ENCODE data around the gene ZCRB1.
A peak's percentile ranks its signal among the peaks of the same experiment; 100 is the strongest.
"Not testable (repeated sequence)": the region's sequence is repeated elsewhere in the genome, so short reads cannot be mapped to it uniquely, and the experiment has no call there.

Gene ZCRB1, protein sequence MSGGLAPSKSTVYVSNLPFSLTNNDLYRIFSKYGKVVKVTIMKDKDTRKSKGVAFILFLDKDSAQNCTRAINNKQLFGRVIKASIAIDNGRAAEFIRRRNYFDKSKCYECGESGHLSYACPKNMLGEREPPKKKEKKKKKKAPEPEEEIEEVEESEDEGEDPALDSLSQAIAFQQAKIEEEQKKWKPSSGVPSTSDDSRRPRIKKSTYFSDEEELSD

DNA sequence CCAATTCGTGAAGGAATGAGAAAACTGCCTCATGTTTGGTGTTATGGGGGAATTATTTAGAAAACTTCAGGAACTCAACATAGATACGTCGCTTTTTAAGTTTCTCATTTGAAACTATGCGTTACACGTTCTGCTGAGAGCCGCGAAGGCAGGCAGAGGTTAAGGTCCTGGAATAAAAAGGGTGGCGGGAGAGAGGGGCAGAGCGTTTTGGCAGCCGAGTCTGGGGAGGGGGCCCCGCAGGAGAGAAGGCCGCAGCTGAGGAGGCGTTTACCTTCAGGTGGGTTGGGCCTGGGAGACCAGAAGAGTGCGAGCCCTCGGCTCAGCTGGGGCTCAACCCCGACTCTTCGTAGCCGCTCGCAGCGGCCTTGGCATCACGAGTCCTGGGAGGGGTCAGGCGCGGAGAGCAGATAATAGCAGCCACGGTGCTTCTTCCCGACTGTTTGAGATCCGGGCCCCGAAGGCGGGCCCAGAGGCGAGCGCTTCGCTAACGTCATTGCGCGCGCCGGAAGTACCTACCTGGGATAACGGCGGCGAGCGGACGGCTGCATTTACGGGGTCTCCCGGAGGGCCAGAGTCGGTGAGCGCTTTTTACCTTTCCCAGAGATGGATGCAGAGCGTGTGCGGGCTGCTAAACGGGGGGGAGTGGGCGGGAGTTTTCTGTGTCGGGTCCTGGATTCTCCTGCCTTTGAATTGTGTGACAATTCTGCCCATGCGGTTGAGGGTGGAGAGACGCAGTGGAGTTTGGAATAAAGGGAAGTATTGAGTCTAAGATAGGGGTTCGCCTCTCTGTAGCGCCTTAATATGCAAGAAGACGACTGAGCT, at the start of gene ZCRB1, which contains the start of gene PPHLN1:
ZCRB1 (minus strand) TSS at position 442 of the 822 bp plus-strand sequence. CDS start 1,992 bp downstream, outside the sequence.
PPHLN1 (plus strand) TSS at position 515 of the 822 bp plus-strand sequence. CDS start 9,736 bp downstream, outside the sequence.
- DNase-seq, result peak; percentile 58

DNA sequence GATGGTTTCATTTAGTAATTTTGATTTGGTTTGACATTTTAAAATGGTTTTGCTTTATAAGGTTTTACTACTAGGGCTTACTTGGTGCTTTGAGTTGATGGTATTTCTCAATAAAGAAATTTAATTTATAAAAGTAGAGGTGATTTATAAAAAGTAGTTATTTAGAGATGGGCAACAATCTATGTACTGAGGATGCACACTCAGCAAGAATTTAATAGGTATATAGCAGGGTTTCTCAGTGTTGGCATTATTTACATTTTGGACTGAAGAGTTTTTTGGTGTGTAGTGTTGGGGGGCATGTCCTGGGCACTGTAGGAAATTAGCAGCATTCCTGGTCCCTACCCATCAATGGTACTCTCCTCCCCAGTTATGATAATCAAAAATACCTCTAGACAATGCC, 47.8 kb upstream of the ZCRB1 start:
- no peak for DNase-seq

DNA sequence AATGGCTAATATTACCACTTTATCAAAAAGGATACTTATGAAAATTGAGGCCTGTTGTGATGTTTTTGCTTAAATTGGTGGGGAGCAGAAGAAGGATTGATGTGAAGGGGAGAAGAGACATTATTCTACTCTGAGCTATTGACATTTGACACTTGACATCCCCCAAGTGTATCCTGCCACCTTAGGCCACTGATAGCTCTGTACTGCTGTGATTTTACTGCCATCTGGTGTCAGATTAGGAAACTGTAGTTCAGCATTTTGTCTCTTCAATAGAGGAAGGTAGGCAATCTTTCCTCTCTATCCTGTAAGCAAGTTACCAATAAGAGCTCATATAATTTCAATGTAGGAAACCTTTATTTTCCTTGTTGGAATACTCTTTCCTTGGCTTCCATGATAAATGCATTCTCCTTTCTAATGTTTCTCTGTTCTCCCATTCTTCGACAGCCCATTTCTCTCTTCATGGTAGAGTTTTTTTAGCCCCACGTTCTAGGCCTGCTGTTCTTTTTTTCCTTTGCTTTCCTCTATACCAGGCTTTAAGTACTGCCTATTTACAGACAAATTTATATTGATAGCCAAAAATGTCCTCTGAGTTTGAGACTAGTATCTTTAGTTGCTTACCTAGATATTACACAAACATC, 46.4 kb upstream of the ZCRB1 start:
- peak; percentile 30 for DNase-seq

DNA sequence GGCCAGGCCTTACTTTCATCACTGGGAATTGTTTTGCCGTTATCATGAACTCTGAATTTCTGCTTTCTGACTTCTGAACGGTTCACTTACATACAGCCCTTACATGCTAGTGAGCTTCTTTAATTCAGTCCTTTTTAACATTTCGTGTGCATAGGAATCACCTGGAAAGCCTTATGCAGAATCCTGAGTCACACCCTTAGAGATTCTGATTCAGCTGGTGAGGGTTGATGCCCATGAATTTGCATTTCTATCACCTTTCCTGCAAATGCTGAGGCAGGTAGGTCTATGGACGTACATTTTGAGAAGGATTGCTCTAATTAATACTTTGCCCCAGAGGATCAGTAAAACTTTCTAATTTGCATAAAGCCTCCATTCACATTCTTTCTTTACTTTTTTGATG, 44.1 kb upstream of the ZCRB1 start:
- DNase-seq, result no peak

DNA sequence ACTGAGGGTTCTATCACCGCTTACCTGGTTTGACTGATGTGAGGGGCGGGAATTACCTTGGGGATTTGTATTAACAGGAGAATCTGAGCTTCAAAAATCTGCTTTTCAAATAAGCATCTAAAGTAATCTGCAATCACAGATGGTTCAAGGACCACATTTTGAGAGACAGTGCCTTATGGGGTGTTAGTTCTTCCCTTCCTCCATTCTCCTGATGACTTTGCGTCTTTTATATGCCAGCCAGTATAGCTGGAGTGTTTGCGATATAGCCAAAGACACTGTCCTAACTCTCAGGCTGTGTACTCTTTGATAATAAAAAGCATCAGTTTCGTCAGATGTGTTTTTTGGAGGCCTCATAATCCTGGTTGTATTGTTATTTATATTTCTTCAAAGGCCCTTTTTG, 39.6 kb upstream of the ZCRB1 start:
- no peak for DNase-seq

DNA sequence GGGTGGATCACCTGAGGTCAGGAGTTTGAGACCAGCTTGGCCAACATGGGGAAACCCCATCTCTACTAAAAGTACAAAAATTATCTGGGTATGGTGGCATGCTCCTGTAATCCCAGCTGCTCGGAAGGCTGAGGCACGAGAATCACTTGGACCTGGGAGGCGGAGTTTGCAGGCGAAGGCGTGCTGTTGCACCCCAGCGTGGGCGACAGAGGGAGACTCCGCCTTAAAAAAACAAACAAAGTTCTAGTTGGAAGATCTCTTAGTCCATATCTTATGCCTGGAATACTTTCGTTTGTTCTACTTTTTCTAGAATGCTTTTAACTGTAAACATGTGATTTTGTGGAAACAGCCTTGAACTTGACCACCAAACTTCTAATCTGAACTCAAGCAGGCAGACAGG, 38.8 kb upstream of the ZCRB1 start:
- no peak for DNase-seq

DNA sequence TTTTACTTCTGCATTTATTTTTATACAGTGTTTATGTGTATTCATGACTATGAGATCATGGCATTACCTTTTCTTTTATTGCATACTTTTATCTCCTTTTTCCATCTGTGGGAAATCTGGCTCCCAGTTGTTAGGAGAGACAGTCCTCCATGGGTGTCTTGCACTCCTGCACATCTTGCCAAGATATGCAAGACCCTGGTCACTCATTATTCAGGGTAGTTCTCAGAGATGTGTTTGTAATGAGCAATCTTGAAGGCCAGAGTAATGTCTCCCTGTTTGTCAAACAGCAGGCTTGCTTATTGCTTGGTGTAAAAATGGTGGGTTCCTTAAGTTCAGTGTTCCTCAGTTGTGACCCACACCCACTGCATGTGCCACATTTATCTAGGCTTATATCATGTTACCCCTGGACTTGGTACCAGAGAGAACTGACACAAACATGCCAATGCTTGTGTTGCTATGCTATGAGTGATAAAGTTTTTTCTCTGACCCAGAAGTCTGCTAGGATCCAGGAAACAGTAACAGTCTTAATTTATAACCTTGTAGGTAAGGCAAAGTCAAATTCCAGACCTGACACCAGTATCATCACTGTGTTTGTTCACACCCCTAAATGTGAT, 36.9 kb upstream of the ZCRB1 start:
- DNase-seq, result no peak

DNA sequence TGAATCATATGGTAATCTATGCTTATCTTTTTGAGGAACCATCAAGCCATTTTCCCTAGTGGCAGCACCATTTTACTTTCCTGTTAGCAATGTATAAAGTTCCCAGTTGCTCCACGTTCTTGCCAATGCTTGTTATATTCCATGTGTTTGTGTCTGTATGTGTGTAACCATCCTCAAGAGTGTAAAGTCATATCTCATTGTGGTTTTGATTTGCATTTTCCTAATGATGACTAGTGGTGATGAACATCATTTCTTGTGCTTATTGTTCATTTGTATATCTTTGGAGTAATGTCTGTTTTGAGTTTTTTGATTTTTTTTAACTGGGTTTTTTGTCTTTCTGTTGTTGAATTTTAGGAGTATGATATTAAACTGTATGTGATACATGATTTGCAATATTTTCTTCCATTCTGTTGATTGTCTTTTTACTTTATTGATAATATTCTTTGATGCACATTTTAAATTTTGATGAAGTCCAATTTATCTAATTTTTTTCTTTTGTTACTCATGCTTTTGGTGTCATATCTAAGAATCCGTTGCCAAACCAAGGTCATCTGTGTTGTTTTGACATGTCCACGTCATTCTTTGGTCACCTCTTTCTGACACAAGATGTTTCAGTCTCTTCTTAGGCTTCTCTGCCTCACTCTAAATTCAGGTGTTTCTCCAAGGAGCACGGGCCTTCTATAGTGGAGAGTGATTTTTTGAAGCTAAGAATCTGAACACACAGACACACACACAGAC, 36.2 kb upstream of the ZCRB1 start:
- no peak for DNase-seq

DNA sequence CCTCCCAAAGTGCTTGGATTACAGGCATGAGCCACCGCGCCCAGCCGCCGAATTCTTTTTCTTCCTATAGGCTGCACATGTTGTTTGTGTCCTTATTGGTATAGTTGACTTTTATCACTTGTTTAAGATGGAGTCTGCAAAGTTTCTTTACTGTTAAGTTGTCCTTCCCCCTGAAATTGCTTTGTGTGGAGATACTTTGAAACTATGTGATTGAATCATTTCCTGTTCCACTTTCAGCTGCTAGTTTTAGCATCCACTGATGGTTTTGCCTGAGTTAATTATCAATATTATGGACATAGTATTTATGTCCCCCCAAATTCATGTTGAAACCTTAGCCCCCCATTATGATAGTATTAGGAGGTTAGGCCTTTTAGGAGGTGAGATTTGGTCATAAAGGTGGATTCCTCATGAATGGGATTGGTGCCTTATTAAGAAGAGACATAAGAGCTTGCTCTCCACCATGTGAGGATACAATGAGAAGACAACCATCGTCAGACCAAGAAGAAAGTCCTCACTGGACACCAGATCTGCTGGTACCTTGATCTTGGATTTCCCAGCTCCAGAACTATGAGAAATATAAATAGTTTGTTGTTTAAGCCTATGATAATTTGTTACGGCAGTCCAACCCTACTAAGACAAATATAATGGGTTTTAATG, 35.0 kb upstream of the ZCRB1 start:
- no peak for DNase-seq

DNA sequence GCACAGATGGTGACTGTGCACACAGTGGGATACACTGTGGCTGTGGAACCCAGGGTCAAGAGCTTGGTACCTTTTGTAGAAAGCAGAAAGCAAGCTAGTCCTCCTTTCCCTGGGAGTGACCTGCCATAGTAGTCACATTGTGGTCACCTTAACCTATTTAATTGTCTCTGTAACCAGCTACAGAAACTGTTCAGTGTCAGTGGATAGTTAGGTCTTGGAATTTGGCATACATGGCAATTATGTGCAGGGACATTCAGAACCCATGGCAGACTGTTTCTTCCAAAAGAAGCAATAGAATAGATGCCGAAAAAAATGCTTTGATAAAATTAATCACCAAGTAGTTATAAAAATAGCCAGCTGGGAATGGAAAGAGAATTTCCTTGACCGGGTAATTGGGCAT, 30.4 kb upstream of the ZCRB1 start:
- no peak for DNase-seq

DNA sequence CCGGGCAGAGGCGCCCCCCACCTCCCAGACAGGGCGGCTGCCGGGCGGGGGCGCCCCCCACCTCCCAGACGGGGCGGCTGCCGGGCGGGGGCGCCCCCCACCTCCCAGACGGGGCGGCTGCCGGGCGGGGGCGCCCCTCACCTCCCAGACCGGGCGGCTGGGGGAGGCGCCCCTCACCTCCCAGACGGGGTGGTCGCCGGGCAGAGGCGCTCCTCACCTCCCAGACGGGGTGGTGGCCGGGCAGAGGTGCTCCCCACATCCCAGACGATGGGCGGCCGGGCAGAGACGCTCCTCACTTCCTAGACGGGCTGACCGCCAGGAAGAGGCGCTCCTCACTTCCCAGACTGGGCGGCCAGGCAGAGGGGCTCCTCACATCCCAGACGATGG, 24.1 kb upstream of the ZCRB1 start:
- not testable (repeated sequence) for DNase-seq

DNA sequence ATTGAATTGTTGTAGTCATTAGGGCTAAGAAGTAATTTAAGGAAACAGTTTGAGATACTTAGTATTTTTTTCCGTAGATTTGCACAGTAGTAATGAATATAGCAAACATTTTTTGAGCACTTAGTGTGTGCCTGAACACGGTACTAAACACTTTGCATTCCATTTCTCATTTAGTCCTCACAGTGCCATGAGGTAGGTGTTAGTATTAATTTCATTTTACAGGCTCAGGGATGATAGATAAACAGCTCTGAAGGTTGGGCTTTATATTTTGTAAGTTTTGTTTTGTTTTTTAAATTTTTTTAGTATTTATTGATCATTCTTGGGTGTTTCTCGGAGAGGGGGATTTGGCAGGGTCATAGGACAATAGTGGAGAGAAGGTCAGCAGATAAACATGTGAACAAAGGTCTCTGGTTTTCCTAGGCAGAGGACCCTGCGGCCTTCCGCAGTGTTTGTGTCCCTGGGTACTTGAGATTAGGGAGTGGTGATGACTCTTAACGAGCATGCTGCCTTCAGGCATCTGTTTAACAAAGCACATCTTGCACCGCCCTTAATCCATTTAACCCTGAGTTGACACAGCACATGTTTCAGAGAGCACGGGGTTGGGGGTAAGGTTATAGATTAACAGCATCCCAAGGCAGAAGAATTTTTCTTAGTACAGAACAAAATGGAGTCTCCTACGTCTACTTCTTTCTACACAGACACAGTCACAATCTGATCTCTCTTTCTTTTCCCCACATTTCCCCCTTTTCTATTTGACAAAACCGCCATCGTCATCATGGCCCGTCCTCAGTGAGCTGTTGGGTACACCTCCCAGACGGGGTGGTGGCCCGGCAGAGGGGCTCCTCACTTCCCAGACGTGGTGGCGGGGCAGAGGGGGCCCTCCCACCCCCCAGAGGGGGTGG, 23.5 kb upstream of the ZCRB1 start:
- not testable (repeated sequence) for DNase-seq

DNA sequence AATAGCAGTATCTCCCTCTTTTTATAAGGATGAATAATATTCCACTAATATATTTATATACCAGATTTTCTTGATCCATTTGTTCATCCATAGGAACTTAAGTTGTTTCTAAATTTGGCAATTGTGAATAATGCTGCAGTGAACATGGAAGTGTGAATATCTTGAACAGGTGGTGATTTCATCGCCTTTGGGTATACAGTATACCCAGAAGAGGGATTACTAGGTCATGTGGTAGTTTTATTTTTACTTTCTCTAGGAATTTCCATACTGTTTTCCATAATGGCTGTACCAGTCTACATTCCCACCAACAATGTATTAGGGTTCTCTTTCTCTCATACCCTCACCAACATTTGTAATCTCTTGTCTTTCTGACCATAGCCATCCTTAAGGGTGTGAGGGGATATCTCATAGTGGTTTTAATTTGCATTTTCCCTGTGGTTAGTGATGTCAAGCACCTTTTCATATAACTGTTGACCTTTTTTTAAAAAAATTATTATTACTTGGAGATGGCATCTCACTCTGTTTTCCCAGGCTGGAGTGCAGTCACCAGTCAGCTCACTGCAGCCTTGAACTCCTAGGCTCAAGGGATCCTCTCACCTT, 20.6 kb upstream of the ZCRB1 start:
- no peak for DNase-seq

DNA sequence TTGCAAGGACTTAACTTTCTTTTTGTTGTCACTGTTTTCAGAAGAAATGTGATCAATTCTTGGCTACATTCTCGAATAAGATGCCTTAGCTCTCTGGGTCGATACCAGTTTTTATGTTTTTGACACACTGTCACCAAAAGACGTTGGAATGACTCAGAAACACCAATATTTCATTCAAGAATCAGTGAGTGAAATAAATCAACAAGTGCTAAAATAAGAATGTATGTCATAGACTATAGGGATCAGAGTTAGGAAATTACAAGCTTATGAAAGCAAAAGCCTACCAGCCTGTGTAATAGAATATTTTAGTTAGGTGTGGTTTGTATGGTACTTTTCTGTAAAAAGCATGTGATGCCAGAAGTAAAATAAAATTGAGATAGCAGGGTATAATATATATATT, 17.8 kb upstream of the ZCRB1 start:
- no peak for DNase-seq

DNA sequence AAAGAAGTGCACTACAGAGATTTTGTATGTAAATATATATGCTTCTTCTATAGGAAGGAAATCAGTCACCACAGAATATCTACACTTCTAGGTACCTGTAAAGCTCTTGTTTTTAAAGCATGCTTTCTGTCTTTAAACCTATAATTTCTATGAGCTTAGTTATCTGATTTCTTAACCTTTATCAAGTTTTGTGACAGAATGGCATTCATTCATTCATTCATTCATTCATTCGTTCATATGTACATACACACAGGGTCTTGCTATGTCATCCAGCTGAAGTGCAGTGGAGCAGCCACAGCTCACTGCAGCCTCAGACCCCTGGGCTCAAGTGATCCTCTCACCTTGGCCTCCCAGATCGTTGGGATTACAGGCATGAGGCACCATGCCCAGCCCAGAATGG, 16.1 kb upstream of the ZCRB1 start:
- DNase-seq, result no peak

DNA sequence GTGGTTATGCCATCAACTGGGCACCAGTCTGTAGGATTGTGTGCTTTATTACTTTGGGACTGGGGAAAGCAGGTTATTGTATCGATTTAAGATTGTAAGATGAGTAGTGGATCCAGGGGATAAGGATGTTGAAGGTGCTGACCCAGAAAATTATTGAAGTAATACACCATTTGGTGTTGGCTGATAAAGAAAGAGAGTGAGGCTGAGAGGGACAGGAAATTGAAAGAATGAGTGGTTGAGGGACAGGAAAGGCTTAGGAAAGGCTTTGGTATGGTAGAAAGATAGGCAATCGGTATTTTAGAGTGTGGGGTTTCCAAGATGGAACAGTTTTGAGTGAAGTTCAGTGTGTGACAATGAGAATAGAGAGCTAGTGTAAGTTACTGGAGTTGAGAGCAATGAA, 12.4 kb upstream of the ZCRB1 start:
- no peak for DNase-seq

DNA sequence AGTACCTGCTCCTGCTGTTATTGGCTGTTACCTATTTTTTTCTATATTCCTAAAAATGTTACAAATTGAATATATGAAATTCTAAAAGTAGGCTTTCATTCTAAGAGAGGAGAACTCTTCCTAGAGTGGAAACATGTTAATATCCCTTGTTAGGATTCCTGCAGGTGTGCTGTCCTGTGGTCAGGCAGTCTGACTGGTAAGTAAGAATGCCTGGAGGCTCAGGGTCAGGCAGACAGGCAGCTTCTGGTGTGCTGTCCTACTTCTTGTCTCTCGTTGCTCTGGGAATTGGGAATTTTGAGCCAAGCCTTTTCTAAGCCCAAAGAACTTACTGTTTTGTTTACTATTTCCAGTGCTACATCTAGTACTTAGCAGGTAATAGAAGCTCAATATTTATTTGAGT, 10.4 kb upstream of the ZCRB1 start:
- DNase-seq, result no peak

DNA sequence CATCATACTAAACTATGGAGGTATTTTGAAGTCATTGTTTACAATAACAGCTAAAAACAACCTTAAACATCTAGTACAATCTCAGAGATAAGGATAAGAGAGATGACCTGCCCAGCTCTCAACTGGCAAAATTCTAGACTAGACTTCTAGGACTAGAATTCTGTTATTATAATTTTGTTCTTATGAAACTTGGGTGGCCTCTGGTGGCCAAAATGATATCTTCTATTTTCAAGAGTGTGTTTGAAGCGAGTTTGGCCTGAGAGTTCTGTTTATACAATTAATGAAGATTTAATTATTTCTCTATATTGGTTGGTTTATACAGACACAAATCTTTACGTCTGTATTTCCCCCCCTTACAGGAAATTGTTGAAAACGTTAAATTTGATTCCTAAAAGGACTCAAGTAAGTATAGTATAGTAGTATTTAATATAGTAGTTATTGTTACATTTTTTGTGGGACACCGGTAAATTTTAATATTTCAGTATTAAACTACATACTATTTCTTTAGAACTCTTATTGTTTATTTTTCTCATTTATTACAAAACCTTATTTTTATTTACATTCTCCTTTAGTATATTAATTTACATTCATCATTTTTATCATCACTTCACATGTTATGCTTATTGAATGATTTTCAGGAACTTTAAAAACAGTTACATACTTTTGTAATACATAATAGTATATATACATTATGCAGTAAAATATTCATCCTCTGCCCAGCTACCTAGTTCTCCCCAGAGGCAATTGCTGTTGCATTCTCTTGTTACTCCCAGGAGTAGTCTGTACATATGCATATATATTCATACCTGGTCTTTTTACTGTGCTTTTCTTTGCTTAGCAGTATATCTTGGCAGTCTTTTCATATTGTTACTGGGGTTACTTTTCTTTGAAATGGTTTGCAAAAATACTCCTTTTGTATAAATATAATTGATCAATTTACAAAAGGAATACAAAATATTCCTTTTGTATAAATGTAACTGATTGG, 6.7 kb upstream of the ZCRB1 start:
- DNase-seq, result peak; percentile 18

DNA sequence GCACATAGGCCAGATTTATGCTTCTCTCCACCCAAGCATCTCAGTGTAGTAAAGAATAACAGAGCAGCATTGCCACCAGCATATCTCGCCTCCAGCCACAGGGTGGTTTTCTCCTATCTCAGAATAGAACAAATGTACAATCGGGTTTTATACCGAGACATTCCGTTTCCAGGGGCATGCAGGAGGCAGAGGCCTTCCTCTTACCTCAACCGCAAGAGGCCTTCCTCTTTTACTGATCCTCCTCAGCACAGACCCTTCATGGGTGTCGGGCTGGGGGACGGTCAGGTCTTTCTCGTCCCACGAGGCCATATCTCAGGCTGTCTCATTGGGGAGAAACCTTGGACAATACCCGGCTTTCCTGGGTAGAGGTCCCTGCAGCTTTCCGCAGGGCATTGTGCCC, 4.2 kb upstream of the ZCRB1 start:
- DNase-seq, result not testable (repeated sequence)

DNA sequence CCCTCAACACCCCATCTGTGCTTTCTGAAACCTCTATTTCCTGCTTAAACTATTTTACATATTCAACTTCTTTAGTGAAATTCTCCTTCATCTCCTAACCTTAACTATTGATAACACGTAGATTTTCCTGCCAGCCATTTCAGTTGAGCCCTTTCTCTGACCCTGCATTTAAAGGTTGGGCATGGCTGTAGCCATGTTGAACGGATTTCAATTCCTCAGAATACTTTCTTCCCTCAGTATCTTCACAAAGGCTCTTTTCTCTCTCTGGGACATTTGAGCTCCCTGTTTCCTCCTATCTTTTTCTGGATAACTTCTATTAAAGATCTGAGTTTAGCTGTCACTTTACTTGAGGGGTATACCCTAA, 1.3 kb upstream of the ZCRB1 start:
- DNase-seq, result no peak

All from NCI-H446 treated with DMSO at 0.1 percent for 48 hours (cell line).